ENCODE measurements around the gene ZKSCAN5. TPM values are rescaled to one million over a fixed set of nuclear protein-coding genes. Genes with fewer than 3 reads are reported as not detected.

ZKSCAN5 gene
- total and polyA plus RNA-seq, 2 experiments from 2014 or later, result 4.6 to 13.4 TPM

- H3K4me2 ChIP-seq, result peak overlapping the region; percentile 98
- H3K4me3 ChIP-seq, result peak overlapping the region; percentile 99
- peak overlapping the region; percentile 98 for H2AFZ ChIP-seq
- peaks cover 29% of the 10 kb centered on the region for H3F3A ChIP-seq (replicated peaks; ENCODE audit: low read depth)
- Mint-ChIP-seq H3K9me3 (no peaks in the 10 kb centered on the region), H3K36me3 (ENCODE audit: low read depth) (peaks cover 34% of the 10 kb centered on the region), H3K27me3 (ENCODE audit: insufficient read depth, low read depth, poor library complexity) (peaks cover 13% of the 10 kb centered on the region), H3K4me1 (peaks cover 4% of the 10 kb centered on the region), H3K4me3 (peak overlapping the region; percentile 98), H3K27ac (peak overlapping the region; percentile 92)
- peak overlapping the region; percentile 97 for H3K27ac ChIP-seq (ENCODE audit: low read depth)
- DNase-seq (ENCODE audit: low spot score), result peak; percentile 52
- peaks cover 49% of the 10 kb centered on the region for H3K79me2 ChIP-seq (replicated peaks; ENCODE audit: insufficient read depth)
- peaks cover 7% of the 10 kb centered on the region for H3K4me1 ChIP-seq (ENCODE audit: insufficient read depth)
- peak; percentile 32 for ATAC-seq
- H3K27me3 ChIP-seq (ENCODE audit: insufficient read depth), result no peaks in the 10 kb centered on the region
- no peaks in the 10 kb centered on the region for H3K9me2 ChIP-seq (ENCODE audit: insufficient read depth)
- peaks cover 16% of the 10 kb centered on the region; the same call in 1 of the 2 replicates for H4K20me1 ChIP-seq (replicated peaks; ENCODE audit: insufficient read depth)
- TF ChIP-seq EZH2phosphoT487 (IDR thresholded peaks at IDR 0.05; ENCODE audit: unreplicated experiment), result no peak
- TF ChIP-seq CREB1 (CRISPR knock-in tag; IDR thresholded peaks at IDR 0.05; ENCODE audit: low read depth), result no peak
- no peak for TF ChIP-seq STAT1 (IDR thresholded peaks at IDR 0.05; ENCODE audit: unreplicated experiment)
- no peak for TF ChIP-seq POLR2AphosphoS5 (IDR thresholded peaks at IDR 0.05; ENCODE audit: low read depth)
- no peak for TF ChIP-seq CTCF (conservative IDR thresholded peaks at IDR 0.05; ENCODE audit: low read depth in 2 of 2)
- TF ChIP-seq ZNF114 (CRISPR knock-in tag; IDR thresholded peaks at IDR 0.05), result no peak
- TF ChIP-seq, protein P1, sequence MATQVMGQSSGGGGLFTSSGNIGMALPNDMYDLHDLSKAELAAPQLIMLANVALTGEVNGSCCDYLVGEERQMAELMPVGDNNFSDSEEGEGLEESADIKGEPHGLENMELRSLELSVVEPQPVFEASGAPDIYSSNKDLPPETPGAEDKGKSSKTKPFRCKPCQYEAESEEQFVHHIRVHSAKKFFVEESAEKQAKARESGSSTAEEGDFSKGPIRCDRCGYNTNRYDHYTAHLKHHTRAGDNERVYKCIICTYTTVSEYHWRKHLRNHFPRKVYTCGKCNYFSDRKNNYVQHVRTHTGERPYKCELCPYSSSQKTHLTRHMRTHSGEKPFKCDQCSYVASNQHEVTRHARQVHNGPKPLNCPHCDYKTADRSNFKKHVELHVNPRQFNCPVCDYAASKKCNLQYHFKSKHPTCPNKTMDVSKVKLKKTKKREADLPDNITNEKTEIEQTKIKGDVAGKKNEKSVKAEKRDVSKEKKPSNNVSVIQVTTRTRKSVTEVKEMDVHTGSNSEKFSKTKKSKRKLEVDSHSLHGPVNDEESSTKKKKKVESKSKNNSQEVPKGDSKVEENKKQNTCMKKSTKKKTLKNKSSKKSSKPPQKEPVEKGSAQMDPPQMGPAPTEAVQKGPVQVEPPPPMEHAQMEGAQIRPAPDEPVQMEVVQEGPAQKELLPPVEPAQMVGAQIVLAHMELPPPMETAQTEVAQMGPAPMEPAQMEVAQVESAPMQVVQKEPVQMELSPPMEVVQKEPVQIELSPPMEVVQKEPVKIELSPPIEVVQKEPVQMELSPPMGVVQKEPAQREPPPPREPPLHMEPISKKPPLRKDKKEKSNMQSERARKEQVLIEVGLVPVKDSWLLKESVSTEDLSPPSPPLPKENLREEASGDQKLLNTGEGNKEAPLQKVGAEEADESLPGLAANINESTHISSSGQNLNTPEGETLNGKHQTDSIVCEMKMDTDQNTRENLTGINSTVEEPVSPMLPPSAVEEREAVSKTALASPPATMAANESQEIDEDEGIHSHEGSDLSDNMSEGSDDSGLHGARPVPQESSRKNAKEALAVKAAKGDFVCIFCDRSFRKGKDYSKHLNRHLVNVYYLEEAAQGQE (IDR thresholded peaks at IDR 0.05; ENCODE audit: unreplicated experiment), result no peak
- no peak for TF ChIP-seq ZNF331 (CRISPR knock-in tag; IDR thresholded peaks at IDR 0.05; ENCODE audit: low read depth)
- TF ChIP-seq, protein P2, sequence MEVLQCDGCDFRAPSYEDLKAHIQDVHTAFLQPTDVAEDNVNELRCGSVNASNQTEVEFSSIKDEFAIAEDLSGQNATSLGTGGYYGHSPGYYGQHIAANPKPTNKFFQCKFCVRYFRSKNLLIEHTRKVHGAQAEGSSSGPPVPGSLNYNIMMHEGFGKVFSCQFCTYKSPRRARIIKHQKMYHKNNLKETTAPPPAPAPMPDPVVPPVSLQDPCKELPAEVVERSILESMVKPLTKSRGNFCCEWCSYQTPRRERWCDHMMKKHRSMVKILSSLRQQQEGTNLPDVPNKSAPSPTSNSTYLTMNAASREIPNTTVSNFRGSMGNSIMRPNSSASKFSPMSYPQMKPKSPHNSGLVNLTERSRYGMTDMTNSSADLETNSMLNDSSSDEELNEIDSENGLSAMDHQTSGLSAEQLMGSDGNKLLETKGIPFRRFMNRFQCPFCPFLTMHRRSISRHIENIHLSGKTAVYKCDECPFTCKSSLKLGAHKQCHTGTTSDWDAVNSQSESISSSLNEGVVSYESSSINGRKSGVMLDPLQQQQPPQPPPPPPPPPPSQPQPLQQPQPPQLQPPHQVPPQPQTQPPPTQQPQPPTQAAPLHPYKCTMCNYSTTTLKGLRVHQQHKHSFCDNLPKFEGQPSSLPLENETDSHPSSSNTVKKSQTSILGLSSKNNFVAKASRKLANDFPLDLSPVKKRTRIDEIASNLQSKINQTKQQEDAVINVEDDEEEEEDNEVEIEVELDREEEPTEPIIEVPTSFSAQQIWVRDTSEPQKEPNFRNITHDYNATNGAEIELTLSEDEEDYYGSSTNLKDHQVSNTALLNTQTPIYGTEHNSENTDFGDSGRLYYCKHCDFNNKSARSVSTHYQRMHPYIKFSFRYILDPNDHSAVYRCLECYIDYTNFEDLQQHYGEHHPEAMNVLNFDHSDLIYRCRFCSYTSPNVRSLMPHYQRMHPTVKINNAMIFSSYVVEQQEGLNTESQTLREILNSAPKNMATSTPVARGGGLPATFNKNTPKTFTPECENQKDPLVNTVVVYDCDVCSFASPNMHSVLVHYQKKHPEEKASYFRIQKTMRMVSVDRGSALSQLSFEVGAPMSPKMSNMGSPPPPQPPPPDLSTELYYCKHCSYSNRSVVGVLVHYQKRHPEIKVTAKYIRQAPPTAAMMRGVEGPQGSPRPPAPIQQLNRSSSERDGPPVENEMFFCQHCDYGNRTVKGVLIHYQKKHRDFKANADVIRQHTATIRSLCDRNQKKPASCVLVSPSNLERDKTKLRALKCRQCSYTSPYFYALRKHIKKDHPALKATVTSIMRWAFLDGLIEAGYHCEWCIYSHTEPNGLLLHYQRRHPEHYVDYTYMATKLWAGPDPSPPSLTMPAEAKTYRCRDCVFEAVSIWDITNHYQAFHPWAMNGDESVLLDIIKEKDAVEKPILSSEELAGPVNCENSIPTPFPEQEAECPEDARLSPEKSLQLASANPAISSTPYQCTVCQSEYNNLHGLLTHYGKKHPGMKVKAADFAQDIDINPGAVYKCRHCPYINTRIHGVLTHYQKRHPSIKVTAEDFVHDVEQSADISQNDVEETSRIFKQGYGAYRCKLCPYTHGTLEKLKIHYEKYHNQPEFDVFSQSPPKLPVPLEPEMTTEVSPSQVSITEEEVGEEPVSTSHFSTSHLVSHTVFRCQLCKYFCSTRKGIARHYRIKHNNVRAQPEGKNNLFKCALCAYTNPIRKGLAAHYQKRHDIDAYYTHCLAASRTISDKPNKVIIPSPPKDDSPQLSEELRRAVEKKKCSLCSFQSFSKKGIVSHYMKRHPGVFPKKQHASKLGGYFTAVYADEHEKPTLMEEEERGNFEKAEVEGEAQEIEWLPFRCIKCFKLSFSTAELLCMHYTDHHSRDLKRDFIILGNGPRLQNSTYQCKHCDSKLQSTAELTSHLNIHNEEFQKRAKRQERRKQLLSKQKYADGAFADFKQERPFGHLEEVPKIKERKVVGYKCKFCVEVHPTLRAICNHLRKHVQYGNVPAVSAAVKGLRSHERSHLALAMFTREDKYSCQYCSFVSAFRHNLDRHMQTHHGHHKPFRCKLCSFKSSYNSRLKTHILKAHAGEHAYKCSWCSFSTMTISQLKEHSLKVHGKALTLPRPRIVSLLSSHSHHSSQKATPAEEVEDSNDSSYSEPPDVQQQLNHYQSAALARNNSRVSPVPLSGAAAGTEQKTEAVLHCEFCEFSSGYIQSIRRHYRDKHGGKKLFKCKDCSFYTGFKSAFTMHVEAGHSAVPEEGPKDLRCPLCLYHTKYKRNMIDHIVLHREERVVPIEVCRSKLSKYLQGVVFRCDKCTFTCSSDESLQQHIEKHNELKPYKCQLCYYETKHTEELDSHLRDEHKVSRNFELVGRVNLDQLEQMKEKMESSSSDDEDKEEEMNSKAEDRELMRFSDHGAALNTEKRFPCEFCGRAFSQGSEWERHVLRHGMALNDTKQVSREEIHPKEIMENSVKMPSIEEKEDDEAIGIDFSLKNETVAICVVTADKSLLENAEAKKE (CRISPR knock-in tag; IDR thresholded peaks at IDR 0.05), result no peak
- TF ChIP-seq NANOG (IDR thresholded peaks at IDR 0.05; ENCODE audit: borderline replicate concordance), result no peak
- no peak for TF ChIP-seq JUNB (IDR thresholded peaks at IDR 0.05; ENCODE audit: unreplicated experiment)
- TF ChIP-seq, protein P3, sequence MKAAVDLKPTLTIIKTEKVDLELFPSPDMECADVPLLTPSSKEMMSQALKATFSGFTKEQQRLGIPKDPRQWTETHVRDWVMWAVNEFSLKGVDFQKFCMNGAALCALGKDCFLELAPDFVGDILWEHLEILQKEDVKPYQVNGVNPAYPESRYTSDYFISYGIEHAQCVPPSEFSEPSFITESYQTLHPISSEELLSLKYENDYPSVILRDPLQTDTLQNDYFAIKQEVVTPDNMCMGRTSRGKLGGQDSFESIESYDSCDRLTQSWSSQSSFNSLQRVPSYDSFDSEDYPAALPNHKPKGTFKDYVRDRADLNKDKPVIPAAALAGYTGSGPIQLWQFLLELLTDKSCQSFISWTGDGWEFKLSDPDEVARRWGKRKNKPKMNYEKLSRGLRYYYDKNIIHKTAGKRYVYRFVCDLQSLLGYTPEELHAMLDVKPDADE (IDR thresholded peaks at IDR 0.05), result no peak
- no peak for TF ChIP-seq EZH2 (IDR thresholded peaks at IDR 0.05; ENCODE audit: low read depth, unreplicated experiment)
- peaks cover 18% of the 10 kb centered on the region; the same call in 1 of the 2 replicates for H3K36me3 ChIP-seq (ENCODE audit: insufficient read depth)
Measured at GRCh38 chr7:99557940-99558305, 53.5 kb downstream of the ZKSCAN5 start.
